GM12878 (cell line): ENCODE data around the gene TINCR. TPM values are rescaled to one million over a fixed set of nuclear protein-coding genes. Genes with fewer than 3 reads are reported as not detected.

Experiments
- ATAC-seq: fragments of 200-7000 bp; cut with Tn5 transposase; 3 replicates; pipeline ENCODE4 v1.9.1; 2020; ENCODE audit warnings: mild to moderate bottlenecking, moderate library complexity
- BruUV-seq: library from RNA; stranded (reverse); fragments of 400-500 nt; replicated peaks from 2 replicates; lab custom pipeline; 2021; lab: Mats Ljungman, UMichigan
- CTCF ChIA-PET: fragments of 300-600 bp; sonication (Branson Sonifier 250); formaldehyde crosslinking; extraction: SDS; loops from one replicate; lab custom pipeline; 2021; ENCODE audit warnings: inconsistent platforms; lab: Yijun Ruan, JAX
- POLR2A ChIA-PET: fragments of 350-600 bp; formaldehyde crosslinking; extraction: SDS; loops from one replicate; lab custom pipeline; 2021; ENCODE audit warnings: inconsistent platforms; lab: Charles Lee
- RAD21 ChIA-PET: fragments of 300-600 bp; sonication (Branson Sonifier 250); formaldehyde crosslinking; loops from one replicate; lab custom pipeline; 2023; ENCODE audit warnings: antibody characterized with exemption; ENCODE audit not compliant: unreplicated experiment; lab: Charles Lee
- SMC1A ChIA-PET: fragments of 300-600 bp; sonication (Branson Sonifier 250); formaldehyde crosslinking; loops from one replicate; lab custom pipeline; 2023; ENCODE audit not compliant: unreplicated experiment, uncharacterized antibody; lab: Charles Lee
- DNase-seq: peaks from one replicate; pipeline ENCODE4 v3.0.0-alpha.2; 2011; ENCODE audit warnings: low read depth, low spot score
- FAIRE-seq: peaks from 3 replicates; lab custom pipeline; 2011; peaks lifted over from hg19 to GRCh38; lab: Jason Lieb, UNC
- H2AFZ ChIP-seq: 2 replicates; pipeline ENCODE4 v1.6.0; 2011; ENCODE audit warnings: low read depth, low read length, control low read depth; ENCODE audit not compliant: control insufficient read depth
- H3K27ac ChIP-seq: 2 replicates; pipeline ENCODE4 v1.5.1; 2011; ENCODE audit warnings: control low read depth; ENCODE audit not compliant: control insufficient read depth, insufficient read depth
- H3K27me3 ChIP-seq, 2 experiments: replicated peaks in 1 of 2; 2 replicates each; pipeline versions ENCODE4 v1.6.0 to v1.6.1; 2011; ENCODE audit warnings: low read length in 1 of 2; ENCODE audit not compliant: control insufficient read depth in 2 of 2, insufficient read depth in 2 of 2
- H3K36me3 ChIP-seq, 2 experiments: 2 replicates each; pipeline ENCODE4 v1.5.1; 2011; ENCODE audit warnings: low read length in 1 of 2; ENCODE audit not compliant: control insufficient read depth in 2 of 2, insufficient read depth in 2 of 2
- H3K4me1 ChIP-seq: 2 replicates; pipeline ENCODE4 v1.6.1; 2011; ENCODE audit warnings: mild to moderate bottlenecking, low read length, moderate library complexity, mixed read lengths; ENCODE audit not compliant: control insufficient read depth, insufficient read depth
- H3K4me2 ChIP-seq: 2 replicates; pipeline ENCODE4 v1.6.0; 2011; ENCODE audit warnings: control low read depth; ENCODE audit not compliant: control insufficient read depth, insufficient read depth
- H3K4me3 ChIP-seq: fragments of 200-600 bp; sonication (generic); 2 replicates; pipeline ENCODE4 v1.5.1; 2016
- H3K79me2 ChIP-seq: 2 replicates; pipeline ENCODE4 v1.6.0; 2011; ENCODE audit warnings: low read length; ENCODE audit not compliant: control insufficient read depth, insufficient read depth
- H3K9ac ChIP-seq: 2 replicates; pipeline ENCODE4 v1.8.0; 2011; ENCODE audit warnings: low read length, control low read depth, mixed read lengths; ENCODE audit not compliant: control insufficient read depth, insufficient read depth
- H3K9me3 ChIP-seq: replicated peaks from 3 replicates; pipeline ENCODE4 v1.5.1; 2011; ENCODE audit warnings: mild to moderate bottlenecking, low read length; ENCODE audit not compliant: control insufficient read depth, insufficient read depth
- H4K20me1 ChIP-seq: 2 replicates; pipeline ENCODE4 v1.6.0; 2011; ENCODE audit not compliant: control insufficient read depth, insufficient read depth
- CBX5 ChIP-seq: sonication (generic); IDR thresholded peaks from 2 replicates; pipeline ENCODE4 v1.6.1; 2016; ENCODE audit warnings: low read depth, moderate library complexity, mild to moderate bottlenecking, inconsistent platforms
- E2F8 ChIP-seq: fragments of 450-650 bp; IDR thresholded peaks from 2 replicates; pipeline ENCODE4 v1.6.1; 2018; ENCODE audit warnings: mild to moderate bottlenecking, low read depth, moderate library complexity; ENCODE audit not compliant: partially characterized antibody
- ELK1 ChIP-seq: IDR thresholded peaks from 2 replicates; pipeline ENCODE4 v1.6.1; 2012; ENCODE audit warnings: low read depth, low read length, improper control_type of control experiment
- IRF3 ChIP-seq: fragments of 450-650 bp; IDR thresholded peaks from 2 replicates; pipeline ENCODE4 v1.6.1; 2014; ENCODE audit warnings: mild to moderate bottlenecking
- MEF2A ChIP-seq: IDR thresholded peaks from 2 replicates; pipeline ENCODE4 v1.6.1; 2011; ENCODE audit warnings: low read depth, mild to moderate bottlenecking, low read length, moderate library complexity; ENCODE audit not compliant: insufficient read depth
- MLLT1 ChIP-seq: fragments of 450-650 bp; IDR thresholded peaks from 2 replicates; pipeline ENCODE4 v1.6.1; 2016; ENCODE audit warnings: mild to moderate bottlenecking
- NFIC ChIP-seq: IDR thresholded peaks from 2 replicates; pipeline ENCODE4 v1.6.1; 2012; ENCODE audit warnings: low read depth, mild to moderate bottlenecking, inconsistent platforms, low read length, moderate library complexity
- POLR2AphosphoS2 ChIP-seq: IDR thresholded peaks from 2 replicates; pipeline ENCODE4 v1.6.1; 2011; ENCODE audit warnings: low read depth, mild to moderate bottlenecking, low read length, improper control_type of control experiment, moderate library complexity
- RAD51 ChIP-seq: fragments of 450-650 bp; IDR thresholded peaks from 2 replicates; pipeline ENCODE4 v1.6.1; 2016; ENCODE audit warnings: moderate library complexity, mild to moderate bottlenecking, inconsistent platforms
- SP1 ChIP-seq: IDR thresholded peaks from one replicate; pipeline ENCODE4 v1.6.1; 2011; ENCODE audit warnings: low read depth, low read length
- ZBTB11 ChIP-seq: fragments of 450-650 bp; formaldehyde crosslinking; IDR thresholded peaks from 2 replicates; pipeline ENCODE4 v1.5.0; 2022; ENCODE audit warnings: mild to moderate bottlenecking, missing genetic modification characterization
- ZNF274 ChIP-seq: IDR thresholded peaks from one replicate; pipeline ENCODE4 v1.8.0; 2011; ENCODE audit not compliant: insufficient read length, insufficient read depth
- WGBS: methylation state at CpG from one replicate; pipeline ENCODE4 v1.1.6; 2016; ENCODE audit warnings: low lambda C conversion rate; ENCODE audit not compliant: insufficient replicate concordance, insufficient coverage; ENCODE audit errors: missing lambda C conversion rate; 5-methylcytosine and 5-hydroxymethylcytosine counted together
- in situ Hi-C: fragments of 300-500 bp; cut with MboI; formaldehyde crosslinking; loops from 9 replicates; pipeline ENCODE4 v1.14.3; 2018; ENCODE audit warnings: mixed read lengths
- intact Hi-C: fragments of 100-400 bp; cut with micrococcal nuclease; formaldehyde crosslinking; loops from one replicate; pipeline ENCODE4 v1.14.2; 2022; ENCODE audit not compliant: unreplicated experiment
- polyA plus RNA-seq, 11 experiments: library from polyadenylated mRNA; depleted of rRNA in 4 of 11; unstranded in 6 of 11; stranded (reverse) in 5 of 11; fragments of >200 nt; fragmentation: Nextera tagmentation in 4 of 11; fragmentation: Illumina TruSeq in 1 of 11; extraction: Ambion mirVana in 4 of 11; extraction: Trizol in 1 of 11; gene quantifications; 1 replicate in 1 of 11; 2 replicates in 10 of 11; pipeline versions ENCODE4 v1.2.1 to v1.2.3, GENCODE V29; 2011 to 2016; ENCODE audit warnings: inconsistent platforms in 2 of 11, missing spikeins in 2 of 11, low read depth in 1 of 11
- total RNA-seq, 4 experiments: library from RNA; depleted of rRNA in 3 of 4; stranded (reverse); fragments of >200 nt in 3 of 4; fragmentation: Illumina TruSeq in 1 of 4; extraction: Trizol in 1 of 4; gene quantifications; 2 replicates each; pipeline versions ENCODE4 v1.2.1 to v1.2.3, GENCODE V29; 2013 to 2021

The TINCR gene
- total and polyA plus RNA-seq, 10 of the 15 experiments (the other 5 are each of a cell fraction or from before 2014, with no cell fraction given) = 0.02 to 0.36 (median 0.06) TPM; not detected in 3

- no peak overlapping the region for H3K9ac ChIP-seq
- ChIA-PET CTCF (interaction anchor here (0.8 kb wide), 1 partner anchor 17 kb away, joined by 3 read pairs; no protein-coding TSS in a partner anchor), SMC1A (no interaction called here), POLR2A (no interaction called here), RAD21 (no interaction called here)
- no peaks in the 10 kb centered on the region for H3K36me3 ChIP-seq
- FAIRE-seq (no peak), ATAC-seq (no peak), DNase-seq (no peak)
- H4K20me1 ChIP-seq = no peaks in the 10 kb centered on the region
- H3K4me1 ChIP-seq = no peaks in the 10 kb centered on the region
- BruUV-seq = no TSS peak
- H3K79me2 ChIP-seq = no peaks in the 10 kb centered on the region
- no peak overlapping the region for H3K27ac ChIP-seq
- in situ Hi-C loops = no loop called here
- intact Hi-C loops = no loop called here
- H3K4me3 ChIP-seq = no peak overlapping the region
- no peak overlapping the region for H2AFZ ChIP-seq
- WGBS = 80% methylated on average over 6 of the region's 7 CpGs
- H3K27me3 ChIP-seq = no peaks in the 10 kb centered on the region; a peak in 1 of 4 replicates
- H3K4me2 ChIP-seq = no peak overlapping the region
- no peaks in the 10 kb centered on the region; the same call in 2 of the 3 replicates for H3K9me3 ChIP-seq
- no peak for TF ChIP-seq RAD51
- no peak for TF ChIP-seq CBX5
- TF ChIP-seq E2F8 = no peak
- TF ChIP-seq IRF3 = no peak
- no peak for TF ChIP-seq MLLT1
- TF ChIP-seq ELK1 = no peak
- TF ChIP-seq SP1 = no peak
- no peak for TF ChIP-seq NFIC
- TF ChIP-seq POLR2AphosphoS2 = no peak
- TF ChIP-seq ZNF274 = no peak
- TF ChIP-seq MEF2A = no peak
- TF ChIP-seq ZBTB11 = no peak
Measured at GRCh38 chr19:5564930-5565329, 2.8 kb downstream of the TINCR start.
